GM12891 (cell line): ENCODE results near the gene ZNF282.

Source experiments
- PAX5 ChIP-seq: IDR thresholded peaks from 2 replicates; pipeline ENCODE4 v1.6.1; 2011; ENCODE audit warnings: low read length, moderate library complexity, mild to moderate bottlenecking; ENCODE audit not compliant: insufficient read depth, severe bottlenecking
- POLR2A ChIP-seq: IDR thresholded peaks from 2 replicates; pipeline ENCODE4 v1.6.1; 2011; ENCODE audit warnings: low read depth, low read length, control low read depth
- POLR2AphosphoS5 ChIP-seq: IDR thresholded peaks from 2 replicates; pipeline ENCODE4 v1.6.1; 2011; ENCODE audit warnings: low read depth, low read length, control low read depth
- POU2F2 ChIP-seq: IDR thresholded peaks from 2 replicates; pipeline ENCODE4 v1.6.1; 2011; ENCODE audit warnings: low read depth, mild to moderate bottlenecking, control low read depth, low read length, moderate library complexity
- SPI1 ChIP-seq: IDR thresholded peaks from 2 replicates; pipeline ENCODE4 v1.6.1; 2011; ENCODE audit warnings: low read depth, low read length, control low read depth
- TAF1 ChIP-seq: IDR thresholded peaks from 2 replicates; pipeline ENCODE4 v1.6.1; 2011; ENCODE audit warnings: low read depth, low read length, control low read depth

GRCh38 chr7:149232362-149232761 is 37.0 kb downstream of the ZNF282 start:
- TF ChIP-seq POLR2AphosphoS5 (no peak), POLR2A (no peak), PAX5 (no peak), TAF1 (no peak), POU2F2 (no peak), SPI1 (no peak)
